Pancreas (tissue), 10 donors: Measurements from ENCODE around the gene CDY2B. TPM values are rescaled to one million over a fixed set of nuclear protein-coding genes. Genes with fewer than 3 reads are reported as not detected.
"Not testable (repeated sequence)": the region's sequence is repeated elsewhere in the genome, so short reads cannot be mapped to it uniquely, and the experiment has no call there.

ENCODE experiments used
- ATAC-seq, 4 donors: fragments of 200-7000 bp; cut with Tn5 transposase; one replicate each; pipeline versions ENCODE4 v1.8.0 to v1.9.1; 2020; ENCODE audit warnings: mild to moderate bottlenecking in 4 of 4, moderate library complexity in 4 of 4
- DNase-seq, 6 donors: peaks; one replicate each; pipeline ENCODE4 v3.0.0-alpha.2; 2020
- FAIRE-seq: peaks from 2 replicates; lab custom pipeline; 2012; peaks lifted over from hg19 to GRCh38; lab: Jason Lieb, UNC
- H3K27ac ChIP-seq, 4 donors: fragments of 200-600 bp; sonication (generic); 1 replicate in 3 of 4; 2 replicates in 1 of 4; pipeline versions ENCODE4 v1.5.0 to v1.8.0; 2020
- H3K27me3 ChIP-seq, 4 donors: fragments of 200-600 bp; one replicate each; pipeline ENCODE4 v1.8.0; 2021
- H3K36me3 ChIP-seq, 3 donors: fragments of 200-600 bp; sonication (generic) in 1 of 3; one replicate each; pipeline versions ENCODE4 v1.5.0 to v1.8.0; 2020 to 2021
- H3K4me1 ChIP-seq, 3 donors: fragments of 200-600 bp; one replicate each; pipeline ENCODE4 v1.8.0; 2021
- H3K4me3 ChIP-seq, 4 donors: fragments of 200-600 bp; sonication (generic) in 2 of 4; one replicate each; pipeline versions ENCODE4 v1.5.0 to v1.8.0; 2020 to 2021
- H3K9me3 ChIP-seq, 4 donors: fragments of 200-600 bp; one replicate each; pipeline ENCODE4 v1.8.0; 2021
- WGBS, 2 donors: extraction: QIAGEN DNeasy Blood & Tissue Kit; methylation state at CpG; one replicate each; pipeline ENCODE4 v1.1.7; 2013; 5-methylcytosine and 5-hydroxymethylcytosine counted together
- intact Hi-C, 3 donors: fragments of 100-400 bp; cut with DNase I; formaldehyde crosslinking; loops; one replicate each; pipeline versions ENCODE4 v1.11.1 to v1.14.2; 2022
- polyA plus RNA-seq, 2 donors: library from polyadenylated mRNA; stranded (reverse); fragments of 200-250 nt; gene quantifications; one replicate each; pipeline ENCODE4 v1.2.3, GENCODE V29; 2013
- total RNA-seq, 6 donors: library from RNA; stranded (reverse); fragmentation: NEBNext Ultra II Directional in 4 of 6; extraction: Animal tissue kit (Norgen Biotek cat#: 25700) in 4 of 6; gene quantifications; one replicate each; pipeline versions ENCODE4 v1.2.1 to v1.2.4, GENCODE V29; 2021 to 2023
- donor health status: healthy with polysubstance abuse.
- donor health status: DM: no; HTN: no; CAD: no; lungs with moderate emphysema.
- donor health status: DM: no; HTN: no; CAD: no.
- donor health status: control.
- donor health status: control.
- donor health status: Bipolar disorder and iron deficiency.
- donor health status: DM: yes; HTN: yes; CAD: no.
- donor health status: DM: no; HTN: no; CAD: no.
- donor health status: DM: no; HTN: no; CAD: no.
- donor health status: DM: yes; HTN: yes; CAD: no.

The CDY2B gene
- total RNA-seq: not detected
- not detected for polyA plus RNA-seq

DNA sequence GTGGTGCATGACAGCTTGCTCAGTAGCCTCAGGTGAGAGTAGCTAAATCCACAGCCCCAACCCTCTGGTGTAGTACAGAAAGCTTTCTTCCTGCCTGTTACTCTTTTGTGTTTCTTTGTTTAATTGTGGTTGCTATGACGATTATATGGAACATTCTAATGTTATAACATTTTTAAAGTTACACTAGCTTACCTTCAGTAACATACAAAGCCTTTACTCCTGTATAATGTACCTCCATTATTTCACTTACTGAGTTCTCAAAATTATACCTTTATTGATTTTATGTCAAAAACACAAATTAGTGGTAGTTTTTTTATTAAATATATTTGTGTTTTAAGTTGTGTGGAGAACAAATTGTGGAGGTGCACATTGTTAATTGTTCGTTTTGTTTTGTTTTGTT lies at the start of gene CDY2B:
CDY2B (minus strand) TSS at position 101 of the 400 bp plus-strand sequence. CDS start 328 bp downstream, outside the sequence.
- H3K27me3 ChIP-seq, ATAC-seq, intact Hi-C loops, DNase-seq, H3K27ac ChIP-seq, H3K36me3 ChIP-seq, H3K4me1 ChIP-seq, H3K9me3 ChIP-seq, FAIRE-seq, H3K4me3 ChIP-seq: not testable (repeated sequence)
- WGBS, 2 donors: no CpG with 5 or more reads among the region's 2 CpGs

DNA sequence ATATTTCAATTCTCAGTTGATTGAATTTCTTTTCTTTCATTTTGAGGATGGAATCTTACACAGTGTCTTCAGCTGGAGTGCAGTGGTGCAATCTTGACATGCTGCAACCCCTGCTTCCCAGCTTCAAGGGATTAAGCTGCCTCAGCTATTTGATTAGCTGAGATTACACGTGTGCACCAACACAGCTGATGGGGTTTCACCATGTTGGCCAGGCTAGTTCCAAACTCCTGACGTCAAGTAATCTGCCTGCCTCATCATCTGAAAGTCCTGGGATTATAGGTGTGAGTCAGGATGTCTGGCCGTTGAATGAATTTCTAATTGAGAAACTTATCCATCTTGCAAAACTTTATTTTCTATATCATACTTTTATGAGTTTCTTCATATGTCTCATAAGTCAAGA lies 28.0 kb upstream of the CDY2B start:
- intact Hi-C loops, H3K36me3 ChIP-seq, DNase-seq, H3K9me3 ChIP-seq, FAIRE-seq, H3K4me3 ChIP-seq, H3K4me1 ChIP-seq, ATAC-seq, H3K27me3 ChIP-seq, H3K27ac ChIP-seq: not testable (repeated sequence)
- WGBS, 2 donors: no CpG with 5 or more reads among the region's 3 CpGs

DNA sequence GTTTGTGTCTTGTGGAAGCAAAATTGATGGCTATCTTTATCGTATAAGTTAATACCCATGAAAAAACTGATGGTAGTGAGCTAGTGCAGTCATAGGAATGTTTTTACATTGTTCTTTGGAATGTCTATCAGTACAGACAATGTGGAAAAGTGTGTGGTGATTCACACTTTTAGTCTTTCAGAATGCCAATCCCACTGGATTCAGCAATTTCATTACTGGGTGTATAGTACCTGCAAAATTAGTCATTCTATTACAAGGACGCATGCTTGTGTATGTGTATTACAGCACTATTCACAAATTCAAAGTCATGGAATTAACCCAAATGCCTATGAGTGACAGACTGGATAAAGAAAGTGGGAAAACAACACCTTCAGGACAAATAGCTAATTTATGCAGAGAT lies 27.3 kb upstream of the CDY2B start:
- H3K4me1 ChIP-seq, H3K27me3 ChIP-seq, H3K27ac ChIP-seq, H3K4me3 ChIP-seq, ATAC-seq, DNase-seq, H3K9me3 ChIP-seq, FAIRE-seq, intact Hi-C loops, H3K36me3 ChIP-seq: not testable (repeated sequence)
- no CpG with 5 or more reads among the region's 2 CpGs for WGBS, 2 donors

DNA sequence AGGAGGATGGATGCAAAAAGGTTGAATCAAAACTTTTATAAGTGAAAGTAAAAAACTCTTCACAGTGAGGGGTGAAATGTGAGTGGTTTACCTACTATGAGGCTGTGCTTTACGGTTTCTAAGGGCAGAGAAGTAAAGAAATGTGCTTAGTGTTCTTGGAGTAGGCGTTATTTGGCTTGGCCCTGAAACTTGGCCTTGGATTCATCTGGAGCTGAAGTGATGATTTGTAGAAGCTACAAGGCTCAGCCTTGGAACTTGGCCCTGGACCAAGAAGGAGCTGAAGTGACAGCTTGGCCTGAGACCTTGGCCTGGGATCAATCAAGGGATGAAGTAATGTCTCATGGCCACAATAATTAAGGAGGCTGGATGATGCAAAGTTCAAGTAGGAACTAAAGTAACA lies 1.7 kb upstream of the CDY2B start:
- no CpG with 5 or more reads among the region's 2 CpGs for WGBS, 2 donors
- intact Hi-C loops, H3K9me3 ChIP-seq, H3K4me3 ChIP-seq, H3K27me3 ChIP-seq, FAIRE-seq, ATAC-seq, H3K36me3 ChIP-seq, H3K27ac ChIP-seq, DNase-seq, H3K4me1 ChIP-seq: not testable (repeated sequence)

- WGBS, 2 donors: no CpG with 5 or more reads among the region's 1 CpG
- intact Hi-C loops, H3K9me3 ChIP-seq, H3K4me3 ChIP-seq, ATAC-seq, H3K36me3 ChIP-seq, H3K27me3 ChIP-seq, FAIRE-seq, DNase-seq, H3K4me1 ChIP-seq, H3K27ac ChIP-seq: not testable (repeated sequence)
These were observed 3.3 kb downstream of the CDY2B start for GRCh38 chrY:17876767-17877166.

- H3K36me3 ChIP-seq, DNase-seq, H3K27me3 ChIP-seq, H3K9me3 ChIP-seq, ATAC-seq, intact Hi-C loops, H3K4me3 ChIP-seq, FAIRE-seq, H3K4me1 ChIP-seq, H3K27ac ChIP-seq: not testable (repeated sequence)
- no CpG with 5 or more reads among the region's 3 CpGs for WGBS, 2 donors
These were observed 4.6 kb downstream of the CDY2B start for GRCh38 chrY:17875401-17875800.

GRCh38 chrY:17871194-17871903 lies 8.7 kb downstream of the CDY2B start:
- H3K27me3 ChIP-seq, H3K4me1 ChIP-seq, H3K4me3 ChIP-seq, intact Hi-C loops, ATAC-seq, FAIRE-seq, H3K9me3 ChIP-seq, H3K36me3 ChIP-seq, H3K27ac ChIP-seq, DNase-seq: not testable (repeated sequence)
- WGBS, 2 donors: no CpG with 5 or more reads among the region's 3 CpGs

DNA sequence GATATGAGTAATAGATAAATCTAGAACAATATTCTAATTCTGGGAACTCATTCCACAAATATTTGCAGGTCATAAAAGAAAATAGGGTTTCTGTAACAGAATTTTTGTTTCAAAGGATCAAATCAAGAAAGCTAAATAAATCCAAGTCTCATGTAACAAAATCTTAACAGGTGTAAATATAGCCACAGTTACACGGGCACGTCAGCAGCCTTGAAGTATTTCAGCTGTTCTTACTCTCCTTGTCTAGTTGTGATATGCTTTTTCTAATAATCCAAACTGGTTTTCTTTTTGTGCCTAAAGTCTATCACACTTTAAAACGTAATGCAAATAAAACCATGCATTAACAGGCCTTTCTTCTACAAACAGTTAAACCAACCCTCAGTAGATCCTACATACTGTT lies 9.3 kb downstream of the CDY2B start:
- H3K27ac ChIP-seq, H3K4me1 ChIP-seq, DNase-seq, H3K36me3 ChIP-seq, FAIRE-seq, H3K27me3 ChIP-seq, H3K9me3 ChIP-seq, ATAC-seq, intact Hi-C loops, H3K4me3 ChIP-seq: not testable (repeated sequence)
- no CpG with 5 or more reads among the region's 3 CpGs for WGBS, 2 donors

- H3K27me3 ChIP-seq, H3K27ac ChIP-seq, H3K4me1 ChIP-seq, DNase-seq, H3K36me3 ChIP-seq, H3K4me3 ChIP-seq, H3K9me3 ChIP-seq, intact Hi-C loops, ATAC-seq, FAIRE-seq: not testable (repeated sequence)
- WGBS, 2 donors: no CpG with 5 or more reads among the region's 4 CpGs
These were observed 12.2 kb downstream of the CDY2B start for GRCh38 chrY:17867850-17868249.

GRCh38 chrY:17860634-17861033 lies 19.4 kb downstream of the CDY2B start:
- H3K4me3 ChIP-seq, intact Hi-C loops, H3K9me3 ChIP-seq, H3K27me3 ChIP-seq, FAIRE-seq, H3K4me1 ChIP-seq, ATAC-seq, H3K36me3 ChIP-seq, H3K27ac ChIP-seq, DNase-seq: not testable (repeated sequence)
- no CpG with 5 or more reads among the region's 3 CpGs for WGBS, 2 donors

GRCh38 chrY:17856963-17857848 lies 22.8 kb downstream of the CDY2B start:
- WGBS, 2 donors: no CpG with 5 or more reads among the region's 10 CpGs
- H3K4me1 ChIP-seq, H3K27ac ChIP-seq, H3K9me3 ChIP-seq, H3K27me3 ChIP-seq, H3K36me3 ChIP-seq, intact Hi-C loops, FAIRE-seq, DNase-seq, ATAC-seq, H3K4me3 ChIP-seq: not testable (repeated sequence)

GRCh38 chrY:17856508-17856907 lies 23.5 kb downstream of the CDY2B start:
- no CpG with 5 or more reads among the region's 3 CpGs for WGBS, 2 donors
- H3K4me1 ChIP-seq, H3K9me3 ChIP-seq, ATAC-seq, H3K27ac ChIP-seq, DNase-seq, H3K36me3 ChIP-seq, FAIRE-seq, H3K4me3 ChIP-seq, H3K27me3 ChIP-seq, intact Hi-C loops: not testable (repeated sequence)
